Trophoblast cell (in vitro differentiated cells and primary cell): ENCODE measurements around the gene LBP.

Experiments used
- DNase-seq, 2 donors: peaks; one replicate each; pipeline ENCODE4 v3.0.0-alpha.2; 2016
- H2AFZ ChIP-seq: 2 replicates; pipeline ENCODE4 v1.6.1; 2013; ENCODE audit warnings: low read length, moderate library complexity, mild to moderate bottlenecking; ENCODE audit not compliant: insufficient read depth, poor library complexity
- H2AK5ac ChIP-seq: 2 replicates; pipeline ENCODE4 v1.6.1; 2013; ENCODE audit warnings: mild to moderate bottlenecking, low read length
- H2BK120ac ChIP-seq: 2 replicates; pipeline ENCODE4 v1.6.1; 2013; ENCODE audit warnings: low read length, mild to moderate bottlenecking, moderate library complexity; ENCODE audit not compliant: insufficient read depth, poor library complexity
- H2BK12ac ChIP-seq: 2 replicates; pipeline ENCODE4 v1.6.1; 2013; ENCODE audit warnings: mild to moderate bottlenecking, low read length, moderate library complexity
- H2BK5ac ChIP-seq: 2 replicates; pipeline ENCODE4 v1.6.1; 2013; ENCODE audit warnings: low read length, low read depth, moderate library complexity, mild to moderate bottlenecking; ENCODE audit not compliant: poor library complexity
- H3K14ac ChIP-seq: 2 replicates; pipeline ENCODE4 v1.6.1; 2013; ENCODE audit warnings: mild to moderate bottlenecking, low read length
- H3K18ac ChIP-seq: 2 replicates; pipeline ENCODE4 v1.6.1; 2013; ENCODE audit warnings: mild to moderate bottlenecking, low read length
- H3K23ac ChIP-seq: 2 replicates; pipeline ENCODE4 v1.6.1; 2013; ENCODE audit warnings: low read length
- H3K27ac ChIP-seq: 2 replicates; pipeline ENCODE4 v1.5.1; 2013; ENCODE audit warnings: low read depth, mild to moderate bottlenecking, inconsistent platforms, low read length, moderate library complexity
- H3K27me3 ChIP-seq: 2 replicates; pipeline ENCODE4 v1.6.1; 2013; ENCODE audit warnings: inconsistent platforms, mild to moderate bottlenecking, low read length, moderate library complexity; ENCODE audit not compliant: insufficient read depth
- H3K36me3 ChIP-seq, 2 experiments: 1 replicate in 1 of 2; 2 replicates in 1 of 2; pipeline ENCODE4 v1.6.1; 2013; ENCODE audit warnings: low read length in 2 of 2, mild to moderate bottlenecking in 2 of 2, moderate library complexity in 1 of 2; ENCODE audit not compliant: insufficient read depth in 2 of 2, control insufficient read depth in 1 of 2
- H3K4ac ChIP-seq: 2 replicates; pipeline ENCODE4 v1.6.1; 2013; ENCODE audit warnings: low read depth, mild to moderate bottlenecking, low read length, moderate library complexity
- H3K4me1 ChIP-seq, 2 experiments: 1 replicate in 1 of 2; 2 replicates in 1 of 2; pipeline ENCODE4 v1.6.1; 2013; ENCODE audit warnings: low read length in 2 of 2, mild to moderate bottlenecking in 2 of 2, moderate library complexity in 1 of 2; ENCODE audit not compliant: insufficient read depth in 2 of 2, control insufficient read depth in 1 of 2
- H3K4me2 ChIP-seq: 2 replicates; pipeline ENCODE4 v1.6.1; 2013; ENCODE audit warnings: inconsistent platforms, mild to moderate bottlenecking, low read length, moderate library complexity
- H3K4me3 ChIP-seq: 2 replicates; pipeline ENCODE4 v1.5.1; 2013; ENCODE audit warnings: mild to moderate bottlenecking, low read depth, low read length, inconsistent platforms
- H3K79me1 ChIP-seq: one replicate; pipeline ENCODE4 v1.6.1; 2013; ENCODE audit warnings: low read length
- H3K79me2 ChIP-seq: 2 replicates; pipeline ENCODE4 v1.6.1; 2013; ENCODE audit warnings: low read length, mild to moderate bottlenecking; ENCODE audit not compliant: control insufficient read depth, insufficient read depth, poor library complexity
- H3K9ac ChIP-seq: 2 replicates; pipeline ENCODE4 v1.6.1; 2013; ENCODE audit warnings: mild to moderate bottlenecking, low read length
- H3K9me3 ChIP-seq: 2 replicates; pipeline ENCODE4 v1.6.1; 2013; ENCODE audit warnings: low read depth, mild to moderate bottlenecking, control low read depth, inconsistent platforms, low read length; ENCODE audit not compliant: insufficient read depth
- H4K12ac ChIP-seq: 2 replicates; pipeline ENCODE4 v1.6.1; 2013; ENCODE audit warnings: low read depth, mild to moderate bottlenecking, low read length, moderate library complexity
- H4K8ac ChIP-seq: 2 replicates; pipeline ENCODE4 v1.6.1; 2013; ENCODE audit warnings: low read depth, mild to moderate bottlenecking, low read length, moderate library complexity
- H4K91ac ChIP-seq: one replicate; pipeline ENCODE4 v1.6.1; 2013; ENCODE audit warnings: low read depth, mild to moderate bottlenecking, low read length, moderate library complexity
- WGBS: extraction: QIAGEN DNeasy Blood & Tissue Kit; methylation state at CpG from one replicate; pipeline ENCODE4 v1.1.7; 2013; ENCODE audit warnings: missing lambda C conversion rate; ENCODE audit not compliant: insufficient read length, insufficient coverage; ENCODE audit errors: extremely low coverage; 5-methylcytosine and 5-hydroxymethylcytosine counted together

Gene LBP

DNA sequence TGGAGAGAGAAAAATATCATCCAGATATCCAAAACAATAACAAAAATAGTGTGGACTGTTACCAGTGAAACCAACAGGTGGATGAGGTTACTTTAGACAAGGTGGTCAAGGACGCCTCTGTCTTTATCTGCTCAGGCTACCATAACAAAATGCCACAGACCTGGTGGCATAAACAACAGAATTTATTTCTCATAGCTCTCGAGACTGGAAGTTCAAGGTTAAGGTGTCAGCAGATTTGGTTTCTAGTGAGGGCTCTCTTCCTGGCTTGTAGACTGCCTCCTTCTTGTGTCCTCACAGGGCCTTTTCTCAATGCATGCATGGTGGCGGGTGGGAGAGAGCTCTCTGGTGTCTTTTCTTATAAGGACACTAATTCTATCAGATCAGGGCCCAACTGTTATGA is 21.1 kb upstream of the LBP start:
- H3K9ac ChIP-seq = no peak overlapping the region
- H3K23ac ChIP-seq = no peak overlapping the region
- H3K4me3 ChIP-seq = no peak overlapping the region
- H3K4me2 ChIP-seq = no peak overlapping the region
- H2AK5ac ChIP-seq = no peak overlapping the region
- H3K4ac ChIP-seq = no peak overlapping the region
- no peak overlapping the region for H4K12ac ChIP-seq
- no peak overlapping the region for H2BK5ac ChIP-seq
- H3K18ac ChIP-seq = no peak overlapping the region
- H3K79me2 ChIP-seq = no peaks in the 10 kb centered on the region
- DNase-seq = no peak
- H3K9me3 ChIP-seq = no peaks in the 10 kb centered on the region
- H3K27me3 ChIP-seq = no peaks in the 10 kb centered on the region
- H2BK120ac ChIP-seq = no peak overlapping the region
- no peak overlapping the region for H3K14ac ChIP-seq
- H3K27ac ChIP-seq = no peak overlapping the region
- no peaks in the 10 kb centered on the region for H3K36me3 ChIP-seq
- no peak overlapping the region for H4K8ac ChIP-seq
- H2AFZ ChIP-seq = no peak overlapping the region
- H4K91ac ChIP-seq = no peak overlapping the region
- H3K4me1 ChIP-seq = peaks cover 0 to 2% of the 10 kb centered on the region in 2 experiments
- H3K79me1 ChIP-seq = no peaks in the 10 kb centered on the region
- WGBS = no CpG with 5 or more reads among the region's 3 CpGs
- no peak overlapping the region for H2BK12ac ChIP-seq

- H3K27ac ChIP-seq = no peak overlapping the region
- H3K36me3 ChIP-seq = no peaks in the 10 kb centered on the region
- no peak overlapping the region for H2BK12ac ChIP-seq
- no peak overlapping the region for H2AK5ac ChIP-seq
- no peak overlapping the region for H4K8ac ChIP-seq
- no peak for DNase-seq
- H3K27me3 ChIP-seq = no peaks in the 10 kb centered on the region
- no peak overlapping the region for H3K18ac ChIP-seq
- no peaks in the 10 kb centered on the region for H3K9me3 ChIP-seq
- H3K14ac ChIP-seq = no peak overlapping the region
- no peak overlapping the region for H4K91ac ChIP-seq
- no peak overlapping the region for H2AFZ ChIP-seq
- peaks cover 0 to 2% of the 10 kb centered on the region in 2 experiments for H3K4me1 ChIP-seq
- no peak overlapping the region for H3K23ac ChIP-seq
- no peak overlapping the region for H3K9ac ChIP-seq
- H4K12ac ChIP-seq = no peak overlapping the region
- WGBS = no CpG with 5 or more reads among the region's 3 CpGs
- H3K4ac ChIP-seq = no peak overlapping the region
- no peaks in the 10 kb centered on the region for H3K79me1 ChIP-seq
- H3K79me2 ChIP-seq = no peaks in the 10 kb centered on the region
- no peak overlapping the region for H2BK5ac ChIP-seq
- H3K4me3 ChIP-seq = no peak overlapping the region
- H2BK120ac ChIP-seq = no peak overlapping the region
- no peak overlapping the region for H3K4me2 ChIP-seq
Observed at GRCh38 chr20:38325905-38326304, 20.4 kb upstream of the LBP start.

DNA sequence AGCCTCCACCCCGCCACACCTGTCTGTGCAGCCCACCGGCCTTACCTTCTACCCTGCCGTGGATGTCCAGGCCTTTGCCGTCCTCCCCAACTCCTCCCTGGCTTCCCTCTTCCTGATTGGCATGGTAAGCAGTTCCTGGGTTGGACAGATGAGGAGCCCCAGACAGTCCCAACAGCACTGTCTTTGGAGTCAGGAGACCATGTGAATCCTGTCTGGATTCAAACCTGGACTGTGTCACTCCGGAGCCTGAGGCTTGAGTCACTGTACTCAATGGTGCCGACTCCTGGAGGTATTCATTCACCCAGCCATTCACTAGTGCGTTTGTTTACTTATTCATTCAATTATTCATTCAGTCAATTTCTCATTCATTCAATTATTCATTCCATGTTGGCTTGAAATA is 20.0 kb upstream of the LBP start:
- peaks cover 0 to 2% of the 10 kb centered on the region in 2 experiments for H3K4me1 ChIP-seq
- H3K4me2 ChIP-seq = no peak overlapping the region
- no peaks in the 10 kb centered on the region for H3K79me1 ChIP-seq
- no peak overlapping the region for H4K8ac ChIP-seq
- no peak overlapping the region for H4K91ac ChIP-seq
- H3K18ac ChIP-seq = no peak overlapping the region
- no peak overlapping the region for H2BK12ac ChIP-seq
- H3K23ac ChIP-seq = no peak overlapping the region
- no peak overlapping the region for H2BK5ac ChIP-seq
- H2AFZ ChIP-seq = no peak overlapping the region
- H2BK120ac ChIP-seq = no peak overlapping the region
- no peak overlapping the region for H3K9ac ChIP-seq
- no peaks in the 10 kb centered on the region for H3K9me3 ChIP-seq
- no peak overlapping the region for H4K12ac ChIP-seq
- H3K4ac ChIP-seq = no peak overlapping the region
- no peak overlapping the region for H2AK5ac ChIP-seq
- no peak overlapping the region for H3K14ac ChIP-seq
- DNase-seq = no peak
- no peaks in the 10 kb centered on the region for H3K27me3 ChIP-seq
- WGBS = no CpG with 5 or more reads among the region's 7 CpGs
- no peaks in the 10 kb centered on the region for H3K36me3 ChIP-seq
- no peaks in the 10 kb centered on the region for H3K79me2 ChIP-seq
- H3K4me3 ChIP-seq = no peak overlapping the region
- no peak overlapping the region for H3K27ac ChIP-seq

DNA sequence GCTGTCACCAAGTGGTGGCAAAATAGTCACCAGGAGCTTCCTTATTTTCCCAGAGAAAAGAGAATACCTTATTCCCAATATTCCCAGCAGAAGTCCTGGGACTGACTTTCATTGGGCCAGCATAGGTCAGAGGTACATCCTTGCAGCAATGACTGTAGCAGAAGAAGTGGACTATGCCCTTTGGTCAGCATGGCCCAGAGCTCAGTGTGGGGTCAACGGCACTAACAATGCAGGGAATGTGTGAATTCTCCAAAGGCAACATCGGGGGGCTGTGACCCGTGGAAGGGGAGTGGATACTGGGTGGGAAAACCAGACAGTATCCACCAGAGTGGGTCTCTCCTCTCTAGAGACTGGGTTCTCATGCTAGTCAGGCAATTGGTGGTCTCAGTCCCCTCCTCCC is 15.6 kb upstream of the LBP start:
- Histone ChIP-seq H2AFZ (no peak overlapping the region), H2BK120ac (no peak overlapping the region), H3K4ac (no peak overlapping the region), H3K9me3 (peaks cover 5% of the 10 kb centered on the region), H2BK12ac (no peak overlapping the region), H2AK5ac (no peak overlapping the region), H2BK5ac (no peak overlapping the region), H3K27ac (no peak overlapping the region), H3K4me2 (no peak overlapping the region), H3K14ac (no peak overlapping the region), H3K36me3 (no peaks in the 10 kb centered on the region), H4K12ac (no peak overlapping the region), H3K4me3 (no peak overlapping the region), H3K27me3 (no peaks in the 10 kb centered on the region), H4K8ac (no peak overlapping the region), H4K91ac (no peak overlapping the region), H3K79me2 (no peaks in the 10 kb centered on the region), H3K79me1 (no peaks in the 10 kb centered on the region), H3K18ac (no peak overlapping the region), H3K23ac (no peak overlapping the region), H3K4me1 (peaks cover 0 to 2% of the 10 kb centered on the region in 2 experiments), H3K9ac (no peak overlapping the region)
- no CpG with 5 or more reads among the region's 3 CpGs for WGBS
- DNase-seq = no peak
